Stimulated activated CD4-positive, alpha-beta T cell treated with anti-CD3 and anti-CD28 coated beads, Interleukin-2, amount 100 ng/mL, for 4 hours (primary cell): Measurements from ENCODE around the gene STARD3NL.
"Not testable (repeated sequence)": the region's sequence is repeated elsewhere in the genome, so short reads cannot be mapped to it uniquely, and the experiment has no call there.

Experiments used
- DNase-seq: peaks from one replicate; pipeline ENCODE4 v3.0.0-alpha.2; 2020; ENCODE audit warnings: low read depth

Gene STARD3NL

GRCh38 chr7:38223306-38223705 lies 45.3 kb downstream of the STARD3NL start:
- no peak for DNase-seq

- no peak for DNase-seq
Measured at GRCh38 chr7:38224392-38224791, 46.3 kb downstream of the STARD3NL start.

DNA sequence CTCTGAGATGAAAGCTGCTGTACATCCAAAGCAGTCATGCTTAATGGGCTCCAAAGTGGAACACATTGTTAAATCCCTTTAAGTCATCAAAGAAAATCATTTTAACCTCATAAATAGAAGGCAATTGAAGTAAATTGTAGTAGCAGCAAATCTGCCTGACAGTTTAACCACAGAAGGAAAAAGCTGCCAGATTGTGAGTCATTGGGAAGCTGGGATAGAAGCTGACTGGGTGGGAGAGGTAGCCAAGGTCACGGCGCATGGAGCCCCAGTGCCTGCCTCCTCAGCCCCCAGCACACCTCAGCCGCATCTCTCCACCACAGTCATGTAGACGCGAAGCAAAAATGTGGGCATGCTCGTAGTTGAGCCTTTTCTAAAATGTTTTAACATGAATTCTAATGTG lies 51.3 kb downstream of the STARD3NL start:
- DNase-seq = no peak

- DNase-seq = no peak
Measured at GRCh38 chr7:38229884-38230642, 52.0 kb downstream of the STARD3NL start.

- peak; percentile 53 for DNase-seq
Measured at GRCh38 chr7:38232502-38233366, 54.7 kb downstream of the STARD3NL start.

GRCh38 chr7:38234759-38235158 lies 56.7 kb downstream of the STARD3NL start:
- DNase-seq = not testable (repeated sequence)

DNA sequence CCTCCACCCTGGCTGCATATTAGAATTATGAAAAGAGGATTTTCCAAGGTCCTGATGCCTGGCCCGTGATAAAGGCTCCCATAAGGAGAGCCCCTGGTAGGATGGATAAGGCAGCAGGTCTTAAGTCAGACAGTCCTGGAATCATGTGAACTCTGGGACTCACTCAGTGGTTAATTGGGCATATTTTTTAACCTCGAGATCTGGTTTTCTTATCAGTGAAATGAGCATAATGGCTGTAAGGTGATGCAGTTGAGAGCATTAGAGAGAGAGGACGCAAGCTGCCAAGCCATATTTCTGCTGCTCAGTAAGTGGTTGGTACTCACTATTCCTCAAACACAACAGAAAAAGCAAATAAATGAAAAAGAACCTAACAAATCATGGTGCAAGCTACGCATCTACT lies 57.6 kb downstream of the STARD3NL start:
- no peak for DNase-seq

- DNase-seq = not testable (repeated sequence)
Measured at GRCh38 chr7:38239129-38239528, 61.1 kb downstream of the STARD3NL start.

GRCh38 chr7:38241071-38241470 lies 63.0 kb downstream of the STARD3NL start:
- no peak for DNase-seq

DNA sequence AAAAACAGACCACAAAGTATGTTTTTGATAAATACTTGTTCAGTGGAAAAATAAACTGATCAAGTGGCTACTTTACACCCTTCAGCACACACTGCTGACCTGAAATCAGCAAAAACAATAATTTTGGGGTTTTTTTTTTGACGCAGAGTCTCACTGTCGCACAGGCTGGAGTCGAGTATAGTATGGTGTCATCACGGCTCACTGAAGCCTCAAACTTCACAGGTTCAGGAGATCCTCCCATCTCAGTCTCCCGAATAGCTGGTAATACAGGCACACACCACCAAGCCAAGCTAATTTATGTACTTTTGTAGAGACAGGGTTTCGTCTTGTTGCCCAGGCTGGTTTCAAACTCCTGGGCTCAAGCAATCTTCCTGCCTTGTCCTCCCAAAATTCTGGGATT lies 64.8 kb downstream of the STARD3NL start:
- DNase-seq = no peak

GRCh38 chr7:38243345-38243744 lies 65.3 kb downstream of the STARD3NL start:
- not testable (repeated sequence) for DNase-seq

GRCh38 chr7:38244516-38244915 lies 66.5 kb downstream of the STARD3NL start:
- no peak for DNase-seq

- DNase-seq = no peak
Measured at GRCh38 chr7:38245409-38245977, 67.4 kb downstream of the STARD3NL start.

DNA sequence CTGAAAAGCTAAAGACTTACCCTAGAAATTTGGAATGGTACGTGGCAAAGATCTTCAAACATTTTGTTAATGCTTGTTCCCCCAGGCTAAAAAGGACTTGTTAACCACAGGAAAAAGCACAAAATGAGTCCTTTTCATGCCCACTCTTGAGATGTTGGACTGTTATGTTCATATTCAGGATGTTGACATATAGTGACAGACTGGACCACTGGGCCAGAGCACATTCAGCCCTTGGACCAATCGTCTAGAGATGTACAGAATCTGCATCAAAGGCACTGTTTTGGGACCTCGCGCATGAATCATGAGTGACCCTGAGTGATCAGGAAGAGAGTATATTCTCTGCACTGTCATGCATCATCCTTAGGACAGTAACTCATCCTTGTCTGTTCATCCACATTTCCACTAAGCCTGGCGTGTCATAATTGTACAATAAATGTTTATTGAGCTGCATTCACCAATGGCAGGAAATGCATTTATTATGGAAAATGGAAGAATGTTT lies 70.1 kb downstream of the STARD3NL start:
- DNase-seq = no peak

DNA sequence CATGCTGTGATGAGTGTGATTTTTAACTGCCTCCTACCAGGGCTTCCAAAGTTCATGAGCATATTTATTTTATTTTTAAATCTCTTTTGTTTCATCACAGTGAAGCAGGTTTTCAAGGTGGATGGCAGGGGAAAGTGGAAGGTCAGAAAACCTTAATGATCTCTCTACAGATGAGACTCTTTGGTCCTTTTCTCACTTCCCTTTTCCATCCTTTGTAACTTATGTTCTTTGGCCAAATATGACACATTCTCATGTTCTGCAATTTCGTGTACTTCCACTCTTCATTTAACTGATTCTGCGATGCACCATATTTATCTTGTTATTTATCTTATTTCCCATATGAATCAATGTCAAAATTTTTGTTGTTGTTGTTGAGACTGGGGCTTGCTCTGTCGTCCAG lies 71.8 kb downstream of the STARD3NL start:
- not testable (repeated sequence) for DNase-seq

DNA sequence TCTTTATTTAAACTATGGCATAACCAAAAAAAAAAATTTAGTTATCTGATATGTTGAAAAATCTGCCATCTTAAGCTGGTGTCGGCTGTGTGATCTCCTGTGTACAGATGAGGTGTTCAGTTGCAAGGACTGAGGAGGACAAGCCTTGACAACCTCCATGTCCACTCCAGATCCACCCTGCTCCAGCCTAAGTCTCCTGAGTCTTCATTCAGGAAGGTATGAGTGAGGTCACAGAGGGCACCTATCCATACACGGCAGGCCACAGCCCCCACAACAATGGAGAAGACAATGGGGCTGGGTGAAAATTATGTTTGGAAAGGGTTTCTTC lies 79.3 kb downstream of the STARD3NL start:
- no peak for DNase-seq

DNA sequence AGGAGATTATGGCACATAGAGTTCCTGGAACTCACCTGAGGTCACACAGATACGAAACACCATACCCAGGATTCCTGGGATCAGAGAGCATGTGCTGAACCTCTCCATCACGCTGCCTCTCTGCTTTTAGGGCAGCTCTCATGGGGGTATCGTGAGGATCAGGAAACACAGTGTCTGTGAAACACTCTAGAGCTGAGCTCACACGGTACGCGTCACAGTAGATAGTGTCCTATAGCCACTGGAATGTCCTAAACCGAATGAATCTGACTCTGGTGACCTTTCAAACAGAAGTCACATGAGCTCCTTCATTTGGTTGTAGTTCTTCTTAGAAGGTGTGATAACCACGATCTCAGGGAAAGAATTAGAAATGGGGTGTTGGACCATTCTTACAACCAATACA lies 81.1 kb downstream of the STARD3NL start:
- DNase-seq = not testable (repeated sequence)

- DNase-seq = not testable (repeated sequence)
Measured at GRCh38 chr7:38261601-38262000, 83.6 kb downstream of the STARD3NL start.

DNA sequence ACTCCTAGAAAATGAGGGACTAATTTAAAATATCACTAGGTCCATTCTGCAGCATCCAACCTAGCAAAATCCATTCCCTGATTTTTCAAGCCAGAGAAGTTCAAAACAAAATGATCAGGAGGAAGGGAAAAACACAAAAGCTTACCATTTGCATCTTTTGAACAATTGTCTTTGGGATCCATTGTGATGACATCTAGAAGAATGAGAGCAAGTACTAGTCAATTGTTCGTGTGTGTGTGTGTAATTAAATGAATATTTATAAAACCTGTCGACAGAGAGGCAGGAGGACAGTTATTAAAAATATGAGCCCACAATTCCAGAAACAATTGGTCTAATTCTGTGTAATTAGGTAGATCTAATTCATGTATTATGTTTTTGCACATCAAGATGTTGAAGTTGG lies 84.0 kb downstream of the STARD3NL start:
- not testable (repeated sequence) for DNase-seq

- no peak for DNase-seq
Measured at GRCh38 chr7:38262545-38262944, 84.5 kb downstream of the STARD3NL start.

GRCh38 chr7:38263274-38263673 lies 85.2 kb downstream of the STARD3NL start:
- DNase-seq = not testable (repeated sequence)

DNA sequence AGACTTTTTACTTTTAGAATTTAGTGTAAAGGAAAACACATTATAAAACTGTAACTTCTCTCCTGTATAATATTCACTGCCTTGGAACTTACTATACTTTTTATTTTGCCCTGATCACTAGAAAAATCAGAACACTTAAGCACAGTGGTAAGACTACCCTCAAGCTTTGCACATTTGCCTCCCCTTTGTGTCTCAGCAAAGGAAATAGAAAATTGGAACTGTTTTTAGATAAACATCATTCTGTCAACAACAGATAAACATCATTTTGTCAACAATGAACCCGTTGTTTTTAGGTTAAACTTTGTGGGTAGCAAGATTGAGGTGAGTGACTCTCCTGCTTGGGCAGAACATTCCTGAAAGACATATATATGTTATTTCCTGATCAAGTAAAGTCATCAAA lies 86.6 kb downstream of the STARD3NL start:
- not testable (repeated sequence) for DNase-seq

- DNase-seq = not testable (repeated sequence)
Measured at GRCh38 chr7:38265958-38266357, 87.9 kb downstream of the STARD3NL start.
